ENCODE results near the gene ZNF629.

DNA sequence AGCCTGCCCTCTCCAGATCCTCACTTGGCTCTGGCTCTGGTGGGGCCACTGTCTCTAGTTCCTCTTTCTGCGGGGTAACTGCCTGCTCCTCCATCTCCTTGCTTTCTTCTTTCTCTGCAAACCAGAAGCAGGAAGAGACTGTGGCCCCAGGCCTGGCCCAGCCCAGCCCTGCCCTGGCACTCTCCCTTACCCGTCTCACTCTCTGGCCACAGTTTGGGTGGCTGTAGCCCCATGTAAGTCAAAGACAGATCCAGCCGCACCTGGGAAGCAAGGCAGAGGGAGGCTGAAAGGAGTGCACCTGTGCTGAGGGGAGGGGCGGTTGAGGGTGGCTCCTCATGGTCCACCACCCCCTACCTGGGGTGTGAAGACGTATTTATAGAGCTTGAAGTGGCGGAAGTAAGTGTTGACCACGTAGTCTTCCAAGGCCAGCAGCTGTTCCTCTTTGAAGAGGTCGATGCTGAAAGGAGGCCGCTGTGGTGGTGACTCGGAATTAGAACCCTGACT lies 28.0 kb downstream of the ZNF629 start:
- TF ChIP-seq, protein P1, sequence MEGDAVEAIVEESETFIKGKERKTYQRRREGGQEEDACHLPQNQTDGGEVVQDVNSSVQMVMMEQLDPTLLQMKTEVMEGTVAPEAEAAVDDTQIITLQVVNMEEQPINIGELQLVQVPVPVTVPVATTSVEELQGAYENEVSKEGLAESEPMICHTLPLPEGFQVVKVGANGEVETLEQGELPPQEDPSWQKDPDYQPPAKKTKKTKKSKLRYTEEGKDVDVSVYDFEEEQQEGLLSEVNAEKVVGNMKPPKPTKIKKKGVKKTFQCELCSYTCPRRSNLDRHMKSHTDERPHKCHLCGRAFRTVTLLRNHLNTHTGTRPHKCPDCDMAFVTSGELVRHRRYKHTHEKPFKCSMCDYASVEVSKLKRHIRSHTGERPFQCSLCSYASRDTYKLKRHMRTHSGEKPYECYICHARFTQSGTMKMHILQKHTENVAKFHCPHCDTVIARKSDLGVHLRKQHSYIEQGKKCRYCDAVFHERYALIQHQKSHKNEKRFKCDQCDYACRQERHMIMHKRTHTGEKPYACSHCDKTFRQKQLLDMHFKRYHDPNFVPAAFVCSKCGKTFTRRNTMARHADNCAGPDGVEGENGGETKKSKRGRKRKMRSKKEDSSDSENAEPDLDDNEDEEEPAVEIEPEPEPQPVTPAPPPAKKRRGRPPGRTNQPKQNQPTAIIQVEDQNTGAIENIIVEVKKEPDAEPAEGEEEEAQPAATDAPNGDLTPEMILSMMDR (IDR thresholded peaks at IDR 0.05): no peak
- no peak for TF ChIP-seq EZH2 (IDR thresholded peaks at IDR 0.05; ENCODE audit: borderline replicate concordance, insufficient read depth, low read depth, low read length, poor library complexity, severe bottlenecking)

Data from B cell (primary cell).